Measurements from ENCODE around the gene CS. TPM values are rescaled to one million over a fixed set of nuclear protein-coding genes. Genes with fewer than 3 reads are reported as not detected.

CS gene
- total and polyA plus RNA-seq, 2 experiments from 2014 or later = 83.2 to 111 TPM

GRCh38 chr12:56244494-56244893, 55.6 kb downstream of the CS start:
- Histone ChIP-seq H3K4me3 (no peak overlapping the region), H3K9me2 (replicated peaks; ENCODE audit: insufficient read depth) (no peaks in the 10 kb centered on the region), H3K9me3 (ENCODE audit: low read depth) (no peaks in the 10 kb centered on the region), H2AFZ (no peak overlapping the region), H3K79me2 (no peaks in the 10 kb centered on the region), H3K36me3 (replicated peaks; ENCODE audit: insufficient read depth, low read depth) (no peaks in the 10 kb centered on the region), H3K4me2 (no peak overlapping the region), H4K20me1 (ENCODE audit: insufficient read depth, poor library complexity, severe bottlenecking) (no peaks in the 10 kb centered on the region), H3K27me3 (no peaks in the 10 kb centered on the region), H3K4me1 (ENCODE audit: insufficient read depth) (no peaks in the 10 kb centered on the region), H3K27ac (no peak overlapping the region)
- TF ChIP-seq EZH2phosphoT487 (IDR thresholded peaks at IDR 0.05; ENCODE audit: low read depth, severe bottlenecking, unreplicated experiment) (no peak), CTCF (IDR thresholded peaks at IDR 0.05; ENCODE audit: poor library complexity) (no peak), EZH2 (IDR thresholded peaks at IDR 0.05; ENCODE audit: borderline replicate concordance) (no peak)
- WGBS (ENCODE audit: low lambda C conversion rate, missing lambda C conversion rate) = 99% methylated on average over 14 of the region's 14 CpGs
- DNase-seq (ENCODE audit: low spot score) = no peak

GRCh38 chr12:56243731-56244181, 56.4 kb downstream of the CS start:
- Histone ChIP-seq H2AFZ (no peak overlapping the region), H4K20me1 (ENCODE audit: insufficient read depth, poor library complexity, severe bottlenecking) (no peaks in the 10 kb centered on the region), H3K27ac (no peak overlapping the region), H3K4me1 (ENCODE audit: insufficient read depth) (no peaks in the 10 kb centered on the region), H3K4me2 (no peak overlapping the region), H3K4me3 (no peak overlapping the region), H3K9me3 (ENCODE audit: low read depth) (no peaks in the 10 kb centered on the region), H3K79me2 (no peaks in the 10 kb centered on the region), H3K36me3 (replicated peaks; ENCODE audit: insufficient read depth, low read depth) (no peaks in the 10 kb centered on the region), H3K27me3 (no peaks in the 10 kb centered on the region), H3K9me2 (replicated peaks; ENCODE audit: insufficient read depth) (no peaks in the 10 kb centered on the region)
- DNase-seq (ENCODE audit: low spot score) = no peak
- WGBS (ENCODE audit: low lambda C conversion rate, missing lambda C conversion rate) = 88% methylated on average over 3 of the region's 3 CpGs
- no peak for TF ChIP-seq EZH2phosphoT487 (IDR thresholded peaks at IDR 0.05; ENCODE audit: low read depth, severe bottlenecking, unreplicated experiment)
- TF ChIP-seq CTCF (IDR thresholded peaks at IDR 0.05; ENCODE audit: poor library complexity) = no peak
- no peak for TF ChIP-seq EZH2 (IDR thresholded peaks at IDR 0.05; ENCODE audit: borderline replicate concordance)

- 99% methylated on average over 13 of the region's 13 CpGs for WGBS (ENCODE audit: low lambda C conversion rate, missing lambda C conversion rate)
- no peak overlapping the region for H2AFZ ChIP-seq
- H3K9me2 ChIP-seq (replicated peaks; ENCODE audit: insufficient read depth) = no peaks in the 10 kb centered on the region
- TF ChIP-seq EZH2phosphoT487 (IDR thresholded peaks at IDR 0.05; ENCODE audit: low read depth, severe bottlenecking, unreplicated experiment) = no peak
- TF ChIP-seq EZH2 (IDR thresholded peaks at IDR 0.05; ENCODE audit: borderline replicate concordance) = no peak
- TF ChIP-seq CTCF (IDR thresholded peaks at IDR 0.05; ENCODE audit: poor library complexity) = no peak
- no peak overlapping the region for H3K4me2 ChIP-seq
- H3K27me3 ChIP-seq = no peaks in the 10 kb centered on the region
- no peaks in the 10 kb centered on the region for H3K36me3 ChIP-seq (replicated peaks; ENCODE audit: insufficient read depth, low read depth)
- no peaks in the 10 kb centered on the region for H3K9me3 ChIP-seq (ENCODE audit: low read depth)
- H3K4me3 ChIP-seq = no peak overlapping the region
- H3K27ac ChIP-seq = no peak overlapping the region
- no peaks in the 10 kb centered on the region for H4K20me1 ChIP-seq (ENCODE audit: insufficient read depth, poor library complexity, severe bottlenecking)
- H3K4me1 ChIP-seq (ENCODE audit: insufficient read depth) = no peaks in the 10 kb centered on the region
- no peaks in the 10 kb centered on the region for H3K79me2 ChIP-seq
- no peak for DNase-seq (ENCODE audit: low spot score)
Measured at GRCh38 chr12:56242986-56243385, 57.1 kb downstream of the CS start.
